Upper lobe of left lung (tissue), 4 donors: ENCODE results near the gene USP24.

Experiments
- EP300 ChIP-seq, 4 donors: sonication (generic); formaldehyde crosslinking; IDR thresholded peaks; one replicate each; pipeline ENCODE4 v1.5.1; 2017; ENCODE audit warnings: antibody characterized with exemption in 4 of 4, control low read depth in 2 of 4
- POLR2AphosphoS5 ChIP-seq, 2 donors: sonication (generic); formaldehyde crosslinking; IDR thresholded peaks; one replicate each; pipeline ENCODE4 v1.5.1; 2017; ENCODE audit warnings: antibody characterized with exemption in 2 of 2
- TF ChIP-seq, protein P1 (sequence below), 6 experiments: fragments of 450-650 bp in 4 of 6; fragments of 200-600 bp in 2 of 6; sonication (generic) in 2 of 6; IDR thresholded peaks; one replicate each; pipeline ENCODE4 v1.5.1; 2016 to 2019; ENCODE audit warnings: antibody characterized with exemption in 6 of 6

DNA sequence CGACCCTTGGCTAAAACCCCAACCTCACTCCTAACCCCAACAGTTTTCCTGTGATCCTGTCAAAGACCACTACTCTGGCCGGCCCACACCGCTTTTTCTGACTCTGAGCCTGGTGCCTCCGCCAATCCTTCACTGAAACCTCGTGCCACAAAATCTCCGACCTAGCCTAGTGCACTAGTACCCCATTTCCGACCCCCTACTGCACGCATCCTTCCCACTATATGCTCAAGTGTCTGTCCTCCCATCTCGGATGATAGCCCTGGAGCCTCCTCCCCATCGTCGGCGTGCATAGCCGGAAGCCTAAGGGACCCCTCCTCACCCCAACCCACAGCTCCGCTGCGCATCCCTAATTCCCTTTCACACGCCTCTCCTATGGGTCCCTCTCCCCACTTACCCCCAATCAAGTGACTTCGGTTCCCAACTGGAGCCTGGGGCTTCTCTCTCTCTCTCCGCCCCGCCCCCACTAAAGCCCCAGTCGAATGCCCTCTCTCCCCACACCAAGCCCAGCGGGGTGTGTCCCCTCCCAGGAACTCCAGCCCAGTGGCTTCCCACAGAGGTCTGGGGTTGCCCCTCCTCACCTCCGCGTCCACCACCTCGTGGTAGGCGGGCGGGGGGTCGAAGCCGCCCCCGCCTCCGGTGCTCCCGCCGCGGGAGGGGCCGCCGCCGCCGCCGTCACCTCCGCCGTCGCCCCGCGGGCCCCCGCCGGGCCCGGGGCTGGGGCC is 791 bp downstream of the USP24 start:
- TF ChIP-seq, protein P1, sequence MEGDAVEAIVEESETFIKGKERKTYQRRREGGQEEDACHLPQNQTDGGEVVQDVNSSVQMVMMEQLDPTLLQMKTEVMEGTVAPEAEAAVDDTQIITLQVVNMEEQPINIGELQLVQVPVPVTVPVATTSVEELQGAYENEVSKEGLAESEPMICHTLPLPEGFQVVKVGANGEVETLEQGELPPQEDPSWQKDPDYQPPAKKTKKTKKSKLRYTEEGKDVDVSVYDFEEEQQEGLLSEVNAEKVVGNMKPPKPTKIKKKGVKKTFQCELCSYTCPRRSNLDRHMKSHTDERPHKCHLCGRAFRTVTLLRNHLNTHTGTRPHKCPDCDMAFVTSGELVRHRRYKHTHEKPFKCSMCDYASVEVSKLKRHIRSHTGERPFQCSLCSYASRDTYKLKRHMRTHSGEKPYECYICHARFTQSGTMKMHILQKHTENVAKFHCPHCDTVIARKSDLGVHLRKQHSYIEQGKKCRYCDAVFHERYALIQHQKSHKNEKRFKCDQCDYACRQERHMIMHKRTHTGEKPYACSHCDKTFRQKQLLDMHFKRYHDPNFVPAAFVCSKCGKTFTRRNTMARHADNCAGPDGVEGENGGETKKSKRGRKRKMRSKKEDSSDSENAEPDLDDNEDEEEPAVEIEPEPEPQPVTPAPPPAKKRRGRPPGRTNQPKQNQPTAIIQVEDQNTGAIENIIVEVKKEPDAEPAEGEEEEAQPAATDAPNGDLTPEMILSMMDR (IDR thresholded peaks at IDR 0.05) = no peak
- TF ChIP-seq POLR2AphosphoS5 (IDR thresholded peaks at IDR 0.05) (no peak), EP300 (IDR thresholded peaks at IDR 0.05) (no peak)
